Measurements from ENCODE around the gene CSMD2. TPM values are rescaled to one million over a fixed set of nuclear protein-coding genes. Genes with fewer than 3 reads are reported as not detected.

Gene CSMD2
- total and polyA plus RNA-seq, 2 of the 8 experiments (the other 6 are each of a cell fraction or from before 2014, with no cell fraction given), result 7.0 to 14.7 TPM

DNA sequence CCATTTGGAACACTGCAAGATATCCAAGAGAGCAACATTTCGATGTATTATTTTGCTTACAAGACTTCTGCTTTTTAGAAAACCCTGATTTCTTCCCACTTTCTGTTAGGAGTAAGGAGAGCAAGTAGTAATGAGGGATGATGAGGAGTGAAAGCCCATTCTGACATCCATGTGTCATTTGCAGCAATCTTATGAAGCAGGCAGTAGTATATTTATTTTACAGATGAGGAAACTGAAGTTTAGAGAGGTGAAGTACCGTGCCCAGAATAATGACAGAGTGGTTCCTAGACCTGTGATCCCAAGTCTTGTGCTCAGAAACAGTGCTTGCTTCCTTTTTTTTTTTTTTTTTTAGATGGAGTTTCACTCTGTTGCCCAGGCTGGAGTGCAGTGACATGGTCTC lies 699.7 kb downstream of the CSMD2 start:
- H3K79me2 ChIP-seq (ENCODE audit: control insufficient read depth in 1 of 2, insufficient read depth in 2 of 2, low read length in 2 of 2), result no peaks in the 10 kb centered on the region
- no peaks in the 10 kb centered on the region for H4K20me1 ChIP-seq (replicated peaks in 1 of 2; ENCODE audit: control insufficient read depth in 1 of 2, insufficient read depth in 2 of 2, low read length in 2 of 2)
- no peaks in the 10 kb centered on the region for H3K36me3 ChIP-seq (ENCODE audit: control insufficient read depth in 2 of 4, insufficient read depth in 4 of 4, low read length in 3 of 4)
- H3K79me1 ChIP-seq (ENCODE audit: low read depth, low read length), result no peaks in the 10 kb centered on the region
- no peak overlapping the region for H4K8ac ChIP-seq (ENCODE audit: extremely low read depth, insufficient read depth, low read length)
- H2BK5ac ChIP-seq (ENCODE audit: low read depth, low read length), result no peak overlapping the region
- H3K27ac ChIP-seq (ENCODE audit: low read depth, low read length), result no peak overlapping the region
- H3K4me2 ChIP-seq (ENCODE audit: insufficient read depth in 1 of 2, low read depth in 2 of 2, low read length in 2 of 2), result no peak overlapping the region
- H3K23me2 ChIP-seq (ENCODE audit: low read depth, low read length), result no peaks in the 10 kb centered on the region
- no peak overlapping the region for H3K4me3 ChIP-seq (ENCODE audit: extremely low read depth in 1 of 4, insufficient read depth in 2 of 4, low read depth in 3 of 4, low read length in 4 of 4)
- CTCF ChIA-PET (ENCODE audit: partially characterized antibody), result interaction anchor here (7.3 to 7.6 kb wide), 2 partner anchors 8 to 99 kb away, joined by 75 to 76 read pairs; no protein-coding TSS in a partner anchor
- no peak overlapping the region for H4K5ac ChIP-seq (ENCODE audit: insufficient read length, low read depth, low read length)
- H3K14ac ChIP-seq (ENCODE audit: insufficient read length), result no peak overlapping the region
- no peak overlapping the region for H2AFZ ChIP-seq (ENCODE audit: low read length)
- FAIRE-seq (no peak), DNase-seq (ENCODE audit: low read depth in 1 of 2, low spot score in 2 of 2) (no peak)
- no peak overlapping the region for H3K18ac ChIP-seq (ENCODE audit: extremely low read depth, low read length)
- no peak overlapping the region for H2AK5ac ChIP-seq (ENCODE audit: low read depth, low read length)
- POLR2A ChIA-PET (ENCODE audit: partially characterized antibody), result no interaction called here
- no peaks in the 10 kb centered on the region; a peak in 1 of 7 replicates for H3K27me3 ChIP-seq (replicated peaks in 1 of 4; ENCODE audit: control insufficient read depth in 3 of 4, extremely low read depth in 1 of 4, insufficient read depth in 3 of 4, low read length in 3 of 4)
- H3K56ac ChIP-seq (replicated peaks; ENCODE audit: insufficient read length, low read depth, low read length), result no peak overlapping the region
- TF ChIP-seq SUZ12 (IDR thresholded peaks at IDR 0.05; ENCODE audit: low read length) (no peak), YY1 (IDR thresholded peaks at IDR 0.05; ENCODE audit: low read depth, low read length) (no peak), POLR2AphosphoS5 (IDR thresholded peaks at IDR 0.05; ENCODE audit: low read depth, low read length) (no peak), TCF12 (IDR thresholded peaks at IDR 0.05; ENCODE audit: low read depth, low read length) (no peak), HDAC2 (IDR thresholded peaks at IDR 0.05; ENCODE audit: borderline replicate concordance in 1 of 2, low read depth in 2 of 2, low read length in 2 of 2) (no peak), HDAC6 (IDR thresholded peaks at IDR 0.05; ENCODE audit: low read depth, low read length) (no peak), CHD1 (IDR thresholded peaks at IDR 0.05; ENCODE audit: low read depth, low read length) (no peak), CBX8 (IDR thresholded peaks at IDR 0.05; ENCODE audit: borderline replicate concordance, low read depth, low read length) (no peak), CBX5 (IDR thresholded peaks at IDR 0.05; ENCODE audit: low read depth, low read length) (no peak), MAX (IDR thresholded peaks at IDR 0.05) (no peak), SIX5 (IDR thresholded peaks at IDR 0.05; ENCODE audit: low read depth, low read length) (no peak), JUN (IDR thresholded peaks at IDR 0.05; ENCODE audit: low read depth, low read length) (no peak), TAF1 (IDR thresholded peaks at IDR 0.05; ENCODE audit: low read depth, low read length) (no peak)
- TF ChIP-seq, protein P1, sequence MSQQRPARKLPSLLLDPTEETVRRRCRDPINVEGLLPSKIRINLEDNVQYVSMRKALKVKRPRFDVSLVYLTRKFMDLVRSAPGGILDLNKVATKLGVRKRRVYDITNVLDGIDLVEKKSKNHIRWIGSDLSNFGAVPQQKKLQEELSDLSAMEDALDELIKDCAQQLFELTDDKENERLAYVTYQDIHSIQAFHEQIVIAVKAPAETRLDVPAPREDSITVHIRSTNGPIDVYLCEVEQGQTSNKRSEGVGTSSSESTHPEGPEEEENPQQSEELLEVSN (IDR thresholded peaks at IDR 0.05), result no peak
- H3K9ac ChIP-seq (replicated peaks in 1 of 4; ENCODE audit: extremely low read depth in 1 of 4, low read depth in 3 of 4, low read length in 3 of 4), result no peak overlapping the region
- H2BK12ac ChIP-seq (ENCODE audit: low read depth, low read length), result no peak overlapping the region
- WGBS, 2 experiments (ENCODE audit: extremely low coverage in 1 of 2, insufficient coverage in 1 of 2, insufficient read length in 1 of 2, insufficient replicate concordance in 2 of 2, low coverage in 1 of 2, low lambda C conversion rate in 2 of 2, missing lambda C conversion rate in 1 of 2), result 81% methylated on average over 2 of the region's 2 CpGs; no CpG with 5 or more reads in 1 of the 2 experiments
- H2BK20ac ChIP-seq (ENCODE audit: low read length), result no peak overlapping the region
- no peaks in the 10 kb centered on the region for H3K9me3 ChIP-seq (ENCODE audit: insufficient read depth in 2 of 2, low read depth in 1 of 2, low read length in 1 of 2)
- no peak overlapping the region for H2BK15ac ChIP-seq (ENCODE audit: low read length)
- no peak overlapping the region for H4K91ac ChIP-seq (replicated peaks; ENCODE audit: insufficient read length, low read length)
- H3K23ac ChIP-seq (ENCODE audit: insufficient read length), result no peak overlapping the region
- H3K4ac ChIP-seq (replicated peaks; ENCODE audit: insufficient read length, low read depth, low read length), result no peak overlapping the region
- H2BK120ac ChIP-seq (replicated peaks; ENCODE audit: low read depth, low read length), result no peak overlapping the region
- H3K4me1 ChIP-seq (replicated peaks in 1 of 4; ENCODE audit: control insufficient read depth in 3 of 4, insufficient read depth in 4 of 4, low read length in 3 of 4), result peaks cover 0 to 4% (median 0%) of the 10 kb centered on the region in 4 experiments; a peak in 1 of 7 replicates
